Ecto neural progenitor cell (in vitro differentiated cells): ENCODE measurements around the gene CCDC150.
"Not testable (repeated sequence)": the region's sequence is repeated elsewhere in the genome, so short reads cannot be mapped to it uniquely, and the experiment has no call there.

Source experiments
- DNase-seq: peaks from one replicate; pipeline ENCODE4 v3.0.0-alpha.2; 2018; ENCODE audit warnings: low spot score

Gene CCDC150

DNA sequence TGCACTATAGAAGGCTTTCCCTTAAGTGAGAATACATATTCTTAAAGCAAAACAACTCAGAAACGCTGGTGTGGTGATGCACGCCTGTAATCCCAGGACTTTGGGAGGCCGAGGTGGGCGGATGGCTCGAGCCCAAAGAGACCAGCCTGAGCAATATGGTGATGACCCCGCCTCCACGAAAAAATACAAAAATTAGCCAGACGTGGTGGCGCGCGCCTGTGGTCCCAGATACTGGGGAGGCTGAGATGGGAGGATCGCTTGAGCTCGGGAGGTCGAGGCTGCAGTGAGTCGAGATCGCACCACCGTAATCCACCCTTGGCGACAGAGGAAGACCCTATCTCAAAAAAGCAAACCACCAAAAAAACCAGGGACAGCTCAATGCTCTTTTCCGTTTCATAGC, 750 bp upstream of the CCDC150 start:
- no peak for DNase-seq

DNA sequence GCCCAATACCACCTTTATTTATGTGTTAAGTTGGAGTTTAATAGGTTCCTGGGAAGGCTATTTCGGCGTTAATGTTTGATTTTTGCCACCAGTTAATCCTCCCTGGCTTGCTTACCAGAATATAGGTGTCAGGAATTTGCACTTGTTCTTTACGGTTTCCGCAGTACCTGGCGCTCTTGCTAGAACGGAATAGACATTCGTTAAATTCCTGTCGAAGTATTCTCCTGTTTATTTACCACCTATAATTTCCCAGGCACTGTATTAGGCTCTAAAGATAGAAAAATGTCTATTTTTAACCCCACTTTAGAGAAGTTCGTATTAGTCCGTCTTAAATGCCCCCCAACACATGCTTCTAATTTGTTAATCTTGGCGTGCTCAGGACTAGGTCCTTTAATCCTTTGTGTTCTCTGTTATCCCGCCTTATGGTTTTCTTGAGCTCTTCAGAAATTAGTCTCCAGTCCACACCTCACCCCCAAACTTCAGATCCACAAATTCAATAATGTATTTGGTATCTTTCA, 575 bp downstream of the CCDC150 start:
- no peak for DNase-seq

DNA sequence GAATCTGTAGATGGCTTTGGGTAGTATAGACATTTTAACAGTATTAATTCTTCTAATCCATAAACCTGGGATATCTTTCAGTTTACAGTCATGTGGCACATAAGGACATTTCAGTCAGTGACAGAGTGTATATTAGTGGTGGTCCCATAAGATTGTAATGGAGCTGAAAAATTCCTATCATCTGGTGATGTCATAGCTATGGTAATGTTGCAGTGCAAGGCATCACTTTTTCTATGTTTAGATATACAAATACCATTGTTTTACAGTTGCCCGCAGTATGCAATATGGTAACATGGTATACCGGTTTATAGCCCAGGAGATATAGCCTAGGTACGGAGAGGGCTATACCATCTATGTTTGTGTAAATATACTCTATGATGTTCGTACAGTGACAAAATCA, 9.7 kb downstream of the CCDC150 start:
- DNase-seq = no peak

DNA sequence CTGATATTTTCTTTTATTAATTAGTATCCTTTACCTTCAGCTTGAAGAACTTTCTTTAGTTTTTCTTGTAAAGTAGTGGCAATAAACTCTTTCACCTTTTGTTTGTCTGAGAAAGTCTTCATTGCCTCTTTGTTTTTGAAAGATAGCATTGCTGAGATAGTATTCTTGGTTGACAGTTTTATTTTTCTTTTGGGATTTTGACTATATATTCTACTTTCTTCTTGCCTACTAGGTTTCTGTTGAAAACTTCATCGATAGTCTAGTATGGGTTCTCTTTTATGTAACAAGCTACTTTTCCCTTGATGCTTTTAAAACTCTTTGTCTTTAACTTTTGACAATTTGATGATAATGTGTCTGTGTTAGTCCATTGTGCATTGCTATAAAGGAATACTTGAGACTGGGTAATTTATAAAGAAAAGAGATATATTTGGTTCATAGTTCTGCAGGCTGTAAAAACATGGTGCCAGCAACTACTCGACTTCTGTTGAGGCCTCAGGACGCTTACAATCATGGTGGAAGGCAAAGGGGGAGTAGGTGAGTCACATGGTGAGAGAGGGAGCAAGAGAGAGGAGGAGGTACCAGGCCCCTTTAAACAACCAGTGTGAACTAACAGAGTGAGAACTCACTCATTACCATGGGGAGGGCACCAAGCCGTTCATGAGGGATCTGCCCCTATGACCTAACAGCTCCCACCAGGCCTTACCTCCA, 12.0 kb downstream of the CCDC150 start:
- no peak for DNase-seq

DNA sequence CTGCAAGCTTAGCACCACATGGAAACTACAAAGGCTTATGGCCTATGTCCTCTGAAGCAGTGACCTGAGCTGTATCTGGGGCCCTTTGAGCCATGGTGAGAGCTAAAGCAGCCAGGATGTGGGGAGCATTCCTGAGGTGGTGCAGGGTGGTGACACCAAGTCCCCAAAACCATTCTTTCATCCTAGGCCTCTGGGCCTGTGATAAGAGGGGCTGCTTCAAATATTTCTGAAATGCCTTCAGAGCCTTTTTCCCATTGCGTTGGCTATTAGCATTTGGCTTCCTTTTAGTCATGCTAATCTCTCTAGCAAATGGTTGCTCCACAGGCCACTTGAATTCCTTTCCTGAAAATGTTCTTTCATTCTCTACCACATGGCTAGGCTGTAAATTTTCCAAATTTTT, 13.4 kb downstream of the CCDC150 start:
- no peak for DNase-seq

DNA sequence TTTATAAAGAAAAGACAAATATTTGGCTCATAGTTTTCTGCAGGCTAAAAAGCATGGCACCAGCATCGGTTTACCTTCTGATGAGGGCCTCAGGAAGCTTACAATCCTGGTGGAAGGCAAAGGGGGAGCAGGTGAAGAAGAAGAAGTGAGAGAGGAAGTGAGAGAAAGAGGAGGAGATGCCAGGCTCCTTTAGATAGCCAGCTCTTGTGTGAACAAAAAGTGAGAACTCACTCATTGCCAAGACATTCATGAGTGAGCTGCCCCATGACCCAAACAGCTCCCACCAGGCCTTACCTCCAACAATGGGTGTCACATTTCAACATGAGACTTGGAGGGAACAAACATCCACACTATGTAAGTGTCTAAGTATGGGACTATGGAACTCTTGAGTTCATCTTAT, 14.3 kb downstream of the CCDC150 start:
- DNase-seq = no peak

DNA sequence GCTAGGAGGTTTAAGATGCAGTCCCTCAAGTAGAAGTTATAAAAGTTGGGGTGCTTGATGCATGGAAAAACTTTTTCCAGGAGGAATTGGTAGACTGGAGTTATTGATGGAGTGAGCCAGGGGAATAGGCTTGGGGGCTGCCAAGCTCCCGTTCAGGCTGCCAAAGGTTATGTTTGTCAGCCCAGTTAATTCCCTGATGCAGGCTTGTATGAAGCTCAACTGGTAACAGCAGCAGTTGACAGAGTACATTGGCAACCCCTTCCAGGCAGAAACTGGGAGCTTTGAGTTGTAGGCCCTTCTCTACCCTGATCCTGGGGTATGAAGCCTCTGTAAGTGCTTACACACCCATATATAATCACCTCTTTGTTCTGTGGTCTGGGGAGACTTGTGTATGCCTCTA, 16.2 kb downstream of the CCDC150 start:
- no peak for DNase-seq

DNA sequence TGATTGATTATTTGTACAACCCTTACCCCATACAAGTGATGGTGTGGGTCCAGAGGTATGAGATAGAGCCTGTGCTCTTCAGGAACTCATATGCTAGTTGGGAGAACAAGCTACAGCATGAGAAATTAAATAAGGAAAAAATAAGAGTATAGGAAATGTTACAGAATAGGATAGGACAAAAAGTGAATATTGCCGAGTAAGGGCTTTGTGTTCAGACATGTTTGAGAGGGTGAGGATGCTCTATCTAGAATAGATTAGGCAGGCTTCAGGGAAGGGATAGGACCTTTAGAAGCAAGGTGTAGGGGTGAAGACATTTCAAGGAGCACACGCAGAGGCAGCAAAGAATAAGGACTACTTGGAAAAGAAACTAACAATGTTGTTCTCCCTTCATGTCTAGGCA, 17.8 kb downstream of the CCDC150 start:
- DNase-seq = no peak

DNA sequence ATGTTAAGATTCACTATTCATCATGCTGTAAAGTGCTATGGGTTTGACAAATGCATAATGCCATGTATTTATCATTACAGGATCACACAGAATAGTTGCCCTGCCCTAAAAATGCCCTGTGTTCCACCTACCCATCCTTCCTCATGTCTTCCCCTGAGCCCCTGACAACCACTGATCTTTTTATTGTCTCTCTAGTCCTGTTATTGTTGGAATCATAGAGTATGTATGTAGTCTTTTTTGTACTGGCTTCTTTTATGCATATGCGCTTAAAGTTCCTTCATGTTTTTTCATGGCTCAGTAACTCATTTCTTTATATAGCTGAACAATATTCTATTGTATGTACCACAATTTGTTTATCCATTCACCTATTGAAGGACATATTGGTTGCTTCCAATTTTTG, 20.3 kb downstream of the CCDC150 start:
- no peak for DNase-seq

DNA sequence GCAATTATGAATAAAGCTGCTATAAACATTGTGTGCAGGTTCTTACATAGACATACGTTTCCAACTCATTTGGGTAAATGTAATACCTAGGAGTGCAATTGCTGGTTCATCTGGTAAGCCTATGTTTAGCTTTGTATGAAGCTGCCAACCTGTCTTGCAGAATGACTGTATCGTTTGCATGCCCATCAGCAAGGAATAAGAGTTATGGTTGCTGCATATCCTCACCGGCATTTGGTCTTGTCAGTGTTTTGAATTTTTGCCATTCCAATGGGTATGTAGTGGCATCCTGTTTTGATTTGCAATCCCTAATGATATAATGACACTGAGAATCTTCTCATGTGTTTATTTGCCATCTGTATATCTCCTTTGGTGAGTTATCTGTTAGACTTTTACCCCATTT, 20.7 kb downstream of the CCDC150 start:
- DNase-seq = no peak

DNA sequence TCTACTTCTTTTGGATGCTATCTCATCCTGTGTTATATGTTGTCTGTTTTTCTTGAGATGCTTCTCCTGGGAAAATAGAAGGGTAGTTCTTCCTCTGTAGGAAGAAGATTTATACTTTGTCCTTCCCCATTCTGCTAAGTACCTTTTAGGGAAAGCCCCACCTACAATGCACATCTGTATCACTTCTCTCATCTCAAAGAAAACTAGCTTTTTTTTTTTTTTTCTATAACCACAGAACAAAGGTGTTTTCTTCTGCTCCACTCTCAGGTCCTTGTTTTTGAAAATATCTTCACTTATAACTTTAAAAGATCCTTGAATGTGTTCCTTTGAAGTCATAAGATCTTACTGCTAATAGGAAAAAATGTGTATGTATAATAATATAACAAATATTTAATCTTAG, 30.8 kb downstream of the CCDC150 start:
- no peak for DNase-seq

DNA sequence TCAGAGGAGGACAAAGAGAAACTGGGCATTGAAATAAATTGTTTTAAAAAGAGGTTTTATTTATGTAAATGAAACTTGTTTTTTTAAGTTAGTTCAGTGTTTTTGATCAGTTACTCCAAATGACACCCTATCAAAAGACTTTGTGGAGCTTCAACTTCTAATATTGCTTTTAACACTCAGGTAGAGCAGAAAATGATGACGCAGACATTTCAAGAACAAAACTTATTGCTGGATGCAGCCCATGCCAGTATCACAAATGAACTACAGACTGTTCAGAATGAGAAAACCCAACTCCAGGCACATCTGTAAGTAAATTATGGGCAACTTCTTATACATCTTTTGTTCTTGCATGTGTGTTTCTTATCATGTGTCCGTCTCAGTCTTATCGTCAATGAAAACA, 36.4 kb downstream of the CCDC150 start:
- DNase-seq = no peak

DNA sequence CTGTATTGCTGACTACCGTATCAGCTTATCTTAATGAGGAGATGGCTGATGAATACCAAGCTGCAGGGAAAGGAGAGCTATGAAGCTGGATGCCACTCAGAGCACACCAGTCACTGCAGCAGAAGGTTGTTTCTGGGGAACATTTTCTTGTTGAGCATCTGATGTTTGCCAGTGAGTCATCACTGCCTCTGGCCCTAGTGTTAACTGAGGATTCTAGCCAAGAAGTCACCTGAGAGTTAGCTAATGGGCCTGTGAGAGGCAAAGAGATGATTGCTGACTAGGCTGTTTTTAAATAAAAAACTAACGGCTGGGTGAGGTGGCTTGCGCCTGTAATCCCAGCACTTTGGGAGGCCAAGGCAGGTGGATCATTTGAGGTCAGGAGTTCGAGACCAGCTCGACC, 37.9 kb downstream of the CCDC150 start:
- DNase-seq = no peak

DNA sequence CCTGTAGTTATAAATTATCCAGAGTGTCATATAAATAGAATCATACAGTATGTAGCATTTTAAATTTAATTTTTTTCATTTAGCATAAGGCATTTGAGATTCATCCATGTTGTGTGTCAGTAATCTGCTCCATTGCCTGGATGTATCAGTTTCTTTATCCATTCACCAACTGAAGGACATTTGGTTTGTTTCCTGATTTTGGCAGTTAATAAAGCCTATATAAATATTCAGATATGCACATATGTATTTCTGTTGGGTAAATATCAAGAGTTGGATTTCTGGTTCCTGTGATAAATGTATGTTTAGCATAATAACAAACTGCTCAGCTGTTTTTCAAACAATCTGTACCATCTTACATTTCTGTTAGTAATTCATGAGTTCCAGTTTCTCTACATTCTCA, 39.9 kb downstream of the CCDC150 start:
- DNase-seq = no peak

DNA sequence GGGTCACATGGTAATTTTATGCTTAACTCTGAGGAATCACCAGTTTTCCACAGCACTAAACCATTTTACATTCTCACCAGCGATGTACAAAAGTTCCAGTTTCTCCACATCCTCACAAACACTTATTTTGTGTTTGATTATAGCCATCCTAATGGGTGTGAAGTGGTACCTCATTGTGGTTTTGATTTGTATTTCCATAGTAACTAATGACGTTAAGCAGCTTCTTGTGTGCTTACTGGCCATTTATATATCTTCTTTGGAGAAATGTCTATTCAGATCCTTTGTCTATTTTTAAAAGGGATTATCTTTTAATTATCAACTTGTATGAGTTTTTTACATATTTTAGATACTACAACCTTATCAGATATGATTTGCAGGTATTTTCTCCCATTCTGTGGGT, 42.0 kb downstream of the CCDC150 start:
- DNase-seq = no peak

DNA sequence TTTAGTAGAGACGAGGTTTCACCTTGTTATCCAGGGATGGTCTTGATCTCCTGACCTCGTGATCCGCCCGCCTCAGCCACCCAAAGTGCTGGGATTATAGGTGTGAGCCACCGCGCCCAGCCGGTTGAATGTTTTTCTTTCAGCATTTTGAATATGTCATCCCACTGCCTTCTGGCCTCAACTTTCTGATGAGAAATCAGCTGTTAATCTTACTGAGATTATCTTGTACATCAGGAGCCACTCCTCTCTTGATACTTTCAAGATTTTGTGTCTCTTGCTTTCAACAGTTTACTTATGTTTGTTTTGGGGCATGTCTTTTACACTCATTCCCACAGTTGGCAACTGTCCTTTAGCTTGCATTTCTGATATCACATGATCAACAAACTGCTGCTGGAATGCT, 46.3 kb downstream of the CCDC150 start:
- DNase-seq = no peak

DNA sequence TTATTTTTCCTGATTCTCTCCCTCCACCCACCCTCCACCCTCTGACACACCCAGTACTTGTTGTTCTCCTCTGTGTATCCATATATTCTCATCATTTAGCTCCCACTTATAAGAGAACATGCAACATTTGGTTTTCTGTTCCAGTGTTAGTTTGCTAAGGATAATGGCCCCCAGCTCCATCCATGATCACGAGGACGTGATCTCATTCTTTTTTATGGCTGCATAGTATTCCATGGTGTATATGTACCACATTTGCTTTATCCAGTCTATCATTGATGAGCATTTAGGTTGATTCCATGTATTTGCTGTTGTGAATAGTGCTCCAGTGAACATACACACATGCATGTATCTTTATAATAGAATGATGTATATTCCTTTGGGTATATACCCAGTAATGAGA, 47.2 kb downstream of the CCDC150 start:
- DNase-seq = not testable (repeated sequence)

DNA sequence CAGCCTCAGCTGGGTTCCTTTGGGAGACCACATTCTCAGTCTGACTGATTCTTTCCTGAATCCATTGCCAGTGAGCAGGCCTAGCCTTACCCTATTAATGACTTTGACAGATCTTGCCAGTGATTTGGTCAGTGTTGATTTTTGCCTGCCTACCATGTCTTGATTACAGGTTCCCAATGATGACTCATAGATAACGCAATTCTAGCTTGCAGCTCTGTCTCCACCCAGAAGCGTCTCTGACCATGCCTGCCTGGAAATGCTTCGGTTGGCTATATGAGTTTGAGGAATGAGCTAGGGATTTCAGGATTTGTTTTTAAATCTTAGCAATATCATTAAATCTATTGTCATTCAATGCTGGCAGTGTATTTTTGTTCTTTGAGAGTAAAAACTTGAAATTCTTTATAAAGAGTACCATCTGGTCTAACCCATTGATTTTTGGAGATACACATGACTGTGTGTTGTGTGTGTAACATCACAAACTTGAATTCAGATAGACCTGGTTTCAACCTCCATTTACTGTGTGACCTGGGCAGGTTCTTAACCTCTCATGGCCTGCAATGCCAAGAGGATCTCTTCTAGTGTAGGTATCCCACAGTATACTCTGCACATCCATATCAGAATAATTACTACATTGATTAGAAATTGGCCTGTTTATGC, 57.0 kb downstream of the CCDC150 start:
- no peak for DNase-seq

DNA sequence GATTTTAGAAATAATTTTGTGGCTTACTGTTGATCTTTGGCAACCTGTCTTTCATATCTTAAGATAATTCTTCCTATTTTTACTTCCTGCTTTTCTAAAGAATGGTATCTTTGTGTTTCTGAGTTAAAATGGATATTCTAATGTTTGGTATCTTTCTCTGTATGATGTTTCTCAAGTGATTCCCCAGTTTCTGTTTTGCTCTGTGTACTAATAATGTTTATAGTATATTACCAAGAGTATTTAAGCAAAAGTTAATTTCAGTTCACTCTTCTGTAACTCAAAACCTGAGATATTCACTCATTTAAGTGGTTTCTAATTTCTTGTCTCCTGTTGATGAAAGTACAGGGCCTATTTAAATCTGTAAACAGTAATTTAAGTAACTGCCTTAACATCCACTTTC, 58.3 kb downstream of the CCDC150 start:
- DNase-seq = no peak

DNA sequence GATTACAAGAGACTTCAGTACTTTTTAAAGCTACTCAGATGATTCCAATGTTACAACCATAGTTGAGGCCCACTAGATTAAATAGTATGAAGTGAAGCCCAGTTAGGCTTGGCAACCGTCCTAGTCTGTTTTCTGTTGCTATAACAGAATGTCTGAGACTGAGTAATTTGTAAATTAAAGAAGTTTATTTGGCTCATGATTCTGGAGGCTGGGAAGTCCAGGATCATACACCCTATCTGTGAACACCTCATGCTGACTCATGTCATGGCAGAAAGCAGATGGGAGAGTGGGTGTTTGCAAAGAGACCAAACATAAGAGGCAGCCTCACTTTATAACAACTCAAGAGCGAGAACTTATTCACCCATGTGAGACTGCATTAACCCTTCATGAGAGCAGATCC, 63.1 kb downstream of the CCDC150 start:
- no peak for DNase-seq

DNA sequence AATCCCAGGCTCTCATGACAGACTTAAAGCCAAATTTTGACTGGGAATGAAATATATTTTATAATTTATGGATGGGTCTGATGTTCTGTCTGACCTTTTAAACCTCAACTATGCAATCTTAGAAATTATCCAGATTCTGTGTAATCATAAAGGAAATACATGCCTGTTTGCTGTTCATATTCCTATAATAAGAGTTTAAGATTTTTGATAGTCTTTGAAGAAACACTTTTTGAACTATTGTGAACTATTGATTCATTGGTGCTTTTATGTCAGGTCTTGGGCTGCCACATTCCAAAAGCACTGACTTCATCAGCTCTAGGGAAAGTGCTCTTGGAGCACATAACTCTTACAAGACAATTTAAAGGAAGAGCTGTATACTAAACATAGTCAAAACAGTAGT, 64.2 kb downstream of the CCDC150 start:
- DNase-seq = no peak

DNA sequence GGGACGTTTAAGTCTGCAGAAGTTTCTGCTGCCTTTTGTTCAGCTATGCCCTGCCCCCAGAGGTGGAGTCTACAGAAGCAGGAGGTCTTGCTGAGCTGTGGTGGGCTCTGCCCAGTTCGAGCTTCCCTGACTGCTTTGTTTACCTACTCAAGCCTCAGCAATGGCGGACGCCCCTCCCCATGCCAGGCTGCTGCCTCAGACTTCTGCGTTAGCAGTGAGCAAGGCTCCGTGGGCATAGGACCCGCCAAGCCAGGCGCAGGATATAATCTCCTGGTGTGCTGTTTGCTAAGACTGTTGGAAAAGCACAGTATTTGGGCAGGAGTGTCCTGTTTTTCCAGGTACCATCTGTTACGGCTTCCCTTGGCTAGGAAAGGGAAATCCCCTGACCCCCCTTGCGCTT, 70.5 kb downstream of the CCDC150 start:
- DNase-seq = not testable (repeated sequence)

DNA sequence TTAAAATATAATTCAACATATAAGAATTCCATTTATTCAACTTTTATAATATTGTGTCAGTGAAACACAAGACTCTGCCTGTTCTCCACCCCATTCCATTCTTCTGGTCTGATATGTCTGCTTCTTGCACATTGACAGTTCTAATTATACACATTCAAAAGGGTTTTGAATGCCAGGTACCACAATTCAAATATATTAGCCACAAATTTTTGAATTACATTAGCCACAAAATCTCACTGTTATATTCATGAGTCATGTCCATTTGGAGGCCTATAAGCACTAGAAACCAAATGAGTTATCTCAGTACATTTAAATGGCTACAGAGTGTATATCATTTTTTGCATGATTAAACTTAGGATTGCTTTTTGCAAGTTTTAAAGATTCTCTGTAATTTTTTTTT, 72.1 kb downstream of the CCDC150 start:
- no peak for DNase-seq

DNA sequence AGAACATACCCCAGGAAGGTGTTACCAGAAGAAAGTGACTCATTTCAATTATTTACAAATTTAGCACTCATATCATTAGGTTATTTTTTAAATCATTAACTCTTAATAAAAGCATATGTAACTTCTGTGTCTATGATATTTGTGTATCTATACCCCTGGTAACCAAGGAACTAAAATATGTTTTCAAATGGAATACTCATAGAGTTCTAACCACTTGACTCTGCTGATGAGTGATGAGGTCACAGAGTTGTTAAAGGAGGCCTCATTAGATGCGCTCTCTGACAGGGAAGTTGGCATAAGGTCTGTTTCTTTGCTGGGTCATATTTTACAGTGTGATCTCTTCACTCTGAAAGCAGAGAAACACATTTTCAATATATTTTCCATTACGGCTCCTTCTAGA, 73.4 kb downstream of the CCDC150 start:
- no peak for DNase-seq
